Measurements from ENCODE around the gene FRS3. TPM values are rescaled to one million over a fixed set of nuclear protein-coding genes. Genes with fewer than 3 reads are reported as not detected.

FRS3 gene
- total and polyA plus RNA-seq, 12 donors: 0.30 to 21.2 (median 5.4) TPM

GRCh38 chr6:41731561-41732086, 48.1 kb downstream of the FRS3 start:
- WGBS, 4 donors: 82 to 95% (median 88%) methylated on average over 7 of the region's 7 CpGs
- peak in 1 of 7 donors; percentile 7 for DNase-seq
- intact Hi-C loops (cut with DNase I): no loop called here
- no peak overlapping the region for H3K4me3 ChIP-seq
- TF ChIP-seq POLR2A (IDR thresholded peaks at IDR 0.05): no peak
- TF ChIP-seq CTCF (IDR thresholded peaks at IDR 0.05): no peak
- no peaks in the 10 kb centered on the region for H3K9me3 ChIP-seq (replicated peaks in 1 of 3)
- peaks cover 10 to 39% of the 10 kb centered on the region in 2 donors for H3K4me1 ChIP-seq (replicated peaks in 1 of 2)
- no peaks in the 10 kb centered on the region for H3K36me3 ChIP-seq (replicated peaks in 1 of 2)
- H3K27me3 ChIP-seq: no peaks in the 10 kb centered on the region
- peak overlapping the region in 1 of 5 donors; percentile 94 for H3K27ac ChIP-seq

- H3K4me3 ChIP-seq: no peak overlapping the region
- no peaks in the 10 kb centered on the region for H3K36me3 ChIP-seq (replicated peaks in 1 of 2)
- TF ChIP-seq POLR2A (IDR thresholded peaks at IDR 0.05) (peak in 1 of 2 donors; percentile 15), CTCF (IDR thresholded peaks at IDR 0.05) (no peak)
- peaks cover 10 to 36% of the 10 kb centered on the region in 2 donors for H3K4me1 ChIP-seq (replicated peaks in 1 of 2)
- no peaks in the 10 kb centered on the region for H3K9me3 ChIP-seq (replicated peaks in 1 of 3)
- WGBS, 4 donors: 67 to 72% (median 70%) methylated on average over 9 of the region's 9 CpGs
- H3K27me3 ChIP-seq: no peaks in the 10 kb centered on the region
- H3K27ac ChIP-seq: peak overlapping the region in 2 of 5 donors; percentile 6 to 42
- DNase-seq: peak in 5 of 7 donors; percentile 43 to 72 (median 58)
- intact Hi-C loops (cut with DNase I): no loop called here
Measured at GRCh38 chr6:41730531-41731436, 48.9 kb downstream of the FRS3 start.

DNA sequence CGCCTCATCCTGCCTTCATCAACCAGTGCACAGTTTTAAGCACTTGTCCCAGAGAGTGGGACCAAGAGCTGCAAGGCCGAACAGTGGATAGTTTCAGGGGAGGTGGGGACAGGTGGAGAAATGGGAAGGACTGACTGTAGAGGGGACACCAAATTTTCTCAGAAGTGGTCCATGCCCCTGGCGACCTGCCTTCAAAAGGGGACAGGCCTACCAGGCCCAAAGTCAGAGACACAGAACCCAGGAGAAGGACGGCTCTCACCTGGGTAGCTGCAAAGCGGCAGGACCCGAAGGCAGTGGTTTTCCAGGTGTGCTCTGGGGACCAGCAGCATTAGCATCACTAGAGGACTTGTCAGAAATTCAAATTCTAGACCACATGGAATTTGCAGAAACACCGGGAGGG, 50.1 kb downstream of the FRS3 start:
- TF ChIP-seq CTCF (IDR thresholded peaks at IDR 0.05) (no peak), POLR2A (IDR thresholded peaks at IDR 0.05) (no peak)
- 93 to 95% (median 95%) methylated on average over 7 of the region's 7 CpGs for WGBS, 4 donors
- no peaks in the 10 kb centered on the region for H3K9me3 ChIP-seq (replicated peaks in 1 of 3)
- peak in 1 of 7 donors; percentile 7 for DNase-seq
- H3K4me1 ChIP-seq (replicated peaks in 1 of 2): peaks cover 14 to 42% of the 10 kb centered on the region in 2 donors
- intact Hi-C loops (cut with DNase I): no loop called here
- no peaks in the 10 kb centered on the region for H3K36me3 ChIP-seq (replicated peaks in 1 of 2)
- H3K4me3 ChIP-seq: no peak overlapping the region
- H3K27ac ChIP-seq: no peak overlapping the region
- H3K27me3 ChIP-seq: no peaks in the 10 kb centered on the region

GRCh38 chr6:41728954-41729353, 50.7 kb downstream of the FRS3 start:
- Histone ChIP-seq H3K9me3 (replicated peaks in 1 of 3) (no peaks in the 10 kb centered on the region), H3K27ac (peak overlapping the region in 1 of 5 donors; percentile 3), H3K4me1 (replicated peaks in 1 of 2) (peaks cover 21 to 49% of the 10 kb centered on the region in 2 donors), H3K4me3 (no peak overlapping the region), H3K27me3 (no peaks in the 10 kb centered on the region), H3K36me3 (replicated peaks in 1 of 2) (no peaks in the 10 kb centered on the region)
- no peak for DNase-seq
- intact Hi-C loops (cut with DNase I): no loop called here
- TF ChIP-seq POLR2A (IDR thresholded peaks at IDR 0.05) (no peak), CTCF (IDR thresholded peaks at IDR 0.05) (no peak)
- WGBS, 4 donors: 91 to 98% (median 97%) methylated on average over 4 to 7 of the region's 7 CpGs

All from adrenal gland (tissue), 12 donors.